GM18519 (cell line): Measurements from ENCODE around the gene RCL1.

Experiments used
- ATAC-seq: cut with Tn5 transposase; IDR thresholded peaks from one replicate; pipeline ENCODE4 v1.9.1; 2021; ENCODE audit warnings: mild to moderate bottlenecking, moderate library complexity; ENCODE audit not compliant: unreplicated experiment, low FRiP score

RCL1 gene

DNA sequence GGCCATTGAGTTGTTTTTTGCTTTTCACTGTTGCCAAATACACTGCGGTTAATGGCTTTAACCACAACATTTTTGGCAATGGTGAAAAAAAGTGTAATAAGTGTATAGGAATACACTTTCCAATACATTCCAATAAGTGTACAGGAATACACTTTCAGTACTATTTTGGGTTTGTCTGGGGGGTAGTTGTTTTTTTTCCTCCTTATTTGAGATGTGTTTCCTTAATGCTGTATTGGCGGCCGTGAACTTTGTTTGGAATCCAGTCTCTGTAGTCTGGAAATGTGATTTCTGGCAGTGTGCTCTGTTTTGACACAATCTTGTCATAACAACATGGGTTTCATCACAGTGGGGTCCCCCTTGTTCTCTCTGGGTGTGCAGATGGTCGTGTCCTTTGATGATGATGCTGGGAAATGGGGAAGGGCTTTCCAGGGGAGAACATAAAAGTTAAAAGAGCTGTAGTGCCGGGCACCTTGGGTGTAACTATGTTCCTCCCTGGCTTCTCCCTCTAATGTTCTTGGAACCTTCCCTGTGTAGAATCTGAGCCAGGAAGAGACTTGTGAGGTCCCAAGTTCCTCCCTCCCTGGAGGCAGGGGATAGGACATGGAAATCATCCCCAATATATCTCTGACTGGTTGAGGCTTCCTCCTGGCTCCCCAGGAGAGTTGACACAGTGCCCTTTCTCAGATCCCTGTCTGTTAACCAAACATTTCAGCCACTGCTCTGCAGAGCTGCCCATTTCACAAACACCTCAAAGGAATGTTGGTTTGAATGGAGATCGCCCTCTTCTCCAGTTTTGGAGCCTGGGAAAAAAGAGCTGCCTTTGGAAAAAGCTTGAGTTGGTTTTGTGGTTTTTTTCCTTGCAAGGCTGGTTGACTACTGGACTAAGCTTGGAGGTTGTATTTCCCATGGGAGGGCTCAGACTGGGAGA lies 44.8 kb downstream of the RCL1 start:
- ATAC-seq = no peak

DNA sequence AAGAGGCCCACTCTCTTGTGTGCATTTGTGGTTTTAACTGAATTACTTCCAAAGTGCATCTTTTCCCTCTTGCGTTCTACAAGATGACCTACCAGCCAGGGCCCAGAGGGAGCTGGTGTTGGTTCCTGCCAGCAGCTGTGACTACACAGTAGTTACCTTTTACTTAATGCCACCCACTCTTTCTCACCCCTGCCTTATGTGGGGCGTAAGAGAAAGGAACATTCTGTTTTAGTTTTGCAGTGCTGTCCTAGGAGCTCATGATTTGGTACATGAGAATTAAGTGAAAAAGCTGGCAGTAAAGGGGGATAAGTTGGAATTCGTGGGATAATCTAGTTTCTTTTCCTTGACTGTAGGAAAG lies 45.4 kb downstream of the RCL1 start:
- no peak for ATAC-seq

DNA sequence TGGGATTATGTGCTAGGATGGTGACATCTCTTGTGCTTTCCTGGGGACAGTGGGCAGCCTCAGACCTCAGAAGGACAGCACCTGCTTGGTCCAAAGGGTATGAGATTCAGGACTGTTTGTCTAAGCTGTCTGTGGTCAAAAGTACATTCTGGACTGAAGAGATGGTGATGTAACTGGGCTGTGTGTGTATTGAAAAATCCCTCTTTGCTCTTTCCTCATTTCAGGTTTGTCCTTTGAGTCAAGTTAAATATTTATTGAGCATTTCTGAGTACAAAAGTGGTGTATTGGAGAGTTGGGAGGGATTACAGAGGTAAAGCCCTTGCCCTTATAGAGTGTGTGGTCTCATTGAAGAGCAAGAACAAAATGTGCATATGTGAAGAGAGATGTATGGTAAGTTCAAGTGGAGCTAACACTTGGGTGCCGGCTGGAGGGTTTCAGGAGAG lies 46.7 kb downstream of the RCL1 start:
- ATAC-seq = no peak

DNA sequence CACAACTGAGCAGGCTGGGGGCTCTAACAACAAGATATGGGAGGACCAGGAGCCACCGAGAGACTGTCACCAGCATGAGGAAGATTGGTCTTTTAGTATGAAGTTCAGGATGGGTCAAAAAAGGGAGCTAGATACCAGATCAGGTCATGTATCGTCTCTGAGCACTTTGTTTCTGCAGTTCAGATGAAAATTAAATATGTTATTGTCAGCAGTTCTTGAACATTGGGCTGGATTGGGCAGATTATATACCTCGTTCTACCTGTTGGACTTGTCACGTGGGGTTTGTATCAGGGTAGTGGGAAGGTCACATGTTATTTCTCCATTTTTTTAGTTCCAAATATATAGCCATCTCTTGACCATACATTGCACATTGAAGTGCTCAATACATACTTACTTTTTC lies 47.3 kb downstream of the RCL1 start:
- no peak for ATAC-seq

DNA sequence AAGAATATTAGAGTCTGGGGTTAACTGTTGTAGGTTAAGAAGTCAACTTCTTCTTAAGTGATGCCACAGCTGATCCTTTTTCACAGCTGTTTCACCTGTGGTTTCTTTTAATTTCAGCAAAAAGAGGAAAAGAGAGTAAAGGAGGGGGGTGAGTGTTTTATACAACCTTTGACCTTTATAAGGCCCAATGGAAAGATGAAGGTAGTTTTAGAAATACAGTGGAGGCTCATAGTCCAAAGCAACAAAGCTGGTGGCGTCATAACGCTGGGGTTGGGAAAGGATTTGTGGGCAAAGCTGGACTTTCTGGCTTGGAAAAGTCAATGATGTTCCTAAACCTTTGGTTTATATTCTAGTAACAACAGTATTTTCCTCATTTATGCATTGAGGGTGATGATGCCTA lies 49.5 kb downstream of the RCL1 start:
- no peak for ATAC-seq

DNA sequence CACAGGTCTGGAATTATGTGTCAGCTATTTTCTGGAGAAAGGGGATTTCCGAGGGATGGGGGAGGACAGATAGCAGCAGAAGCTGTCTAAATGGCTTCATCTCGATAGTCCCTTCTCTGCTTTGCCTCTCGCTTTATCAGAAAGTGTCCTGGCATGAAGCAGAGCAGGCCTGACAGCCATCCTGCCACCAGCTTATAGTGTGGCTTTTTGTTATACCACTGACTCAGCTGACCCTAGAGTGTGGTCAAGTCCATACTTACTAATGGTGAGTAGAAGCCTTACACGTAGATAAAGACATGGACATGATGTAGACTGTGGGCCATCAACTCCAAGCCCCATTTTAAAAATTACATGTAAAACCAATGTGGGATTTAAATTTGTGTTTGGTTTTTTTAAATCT lies 50.0 kb downstream of the RCL1 start:
- no peak for ATAC-seq

DNA sequence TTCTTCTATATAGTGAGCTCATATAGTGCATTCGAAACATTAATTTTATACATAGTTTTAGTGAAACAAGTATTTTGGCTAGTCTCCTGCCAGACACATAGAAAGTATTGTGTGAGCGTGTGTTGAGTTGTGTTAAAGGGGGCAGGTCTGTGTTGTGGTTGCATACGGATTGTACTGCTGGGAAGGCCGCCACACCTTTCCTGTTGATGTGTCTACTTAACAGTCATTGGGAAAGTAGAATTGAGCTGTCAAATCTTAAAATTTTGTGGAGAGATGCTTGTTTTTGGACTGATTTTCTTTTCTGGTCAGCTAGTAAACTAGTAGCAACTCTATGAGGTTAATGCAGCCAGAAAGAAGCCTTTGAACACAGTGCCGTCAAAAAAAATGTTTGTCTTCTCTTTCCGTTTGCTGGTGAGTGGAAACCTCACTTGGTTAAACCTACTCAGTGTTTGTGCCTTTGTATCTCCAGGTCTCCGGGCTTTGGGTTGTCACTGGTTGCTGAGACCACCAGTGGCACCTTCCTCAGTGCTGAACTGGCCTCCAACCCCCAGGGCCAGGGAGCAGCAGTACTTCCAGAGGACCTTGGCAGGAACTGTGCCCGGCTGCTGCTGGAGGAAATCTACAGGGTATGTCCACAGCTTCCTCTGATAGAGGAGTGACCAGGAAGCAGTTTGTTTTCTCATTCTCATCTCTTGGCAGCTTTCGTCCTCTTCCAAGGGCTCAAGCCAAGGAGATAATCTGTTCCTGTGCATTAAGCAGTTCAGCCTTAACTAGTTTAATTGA lies 51.5 kb downstream of the RCL1 start:
- no peak for ATAC-seq

DNA sequence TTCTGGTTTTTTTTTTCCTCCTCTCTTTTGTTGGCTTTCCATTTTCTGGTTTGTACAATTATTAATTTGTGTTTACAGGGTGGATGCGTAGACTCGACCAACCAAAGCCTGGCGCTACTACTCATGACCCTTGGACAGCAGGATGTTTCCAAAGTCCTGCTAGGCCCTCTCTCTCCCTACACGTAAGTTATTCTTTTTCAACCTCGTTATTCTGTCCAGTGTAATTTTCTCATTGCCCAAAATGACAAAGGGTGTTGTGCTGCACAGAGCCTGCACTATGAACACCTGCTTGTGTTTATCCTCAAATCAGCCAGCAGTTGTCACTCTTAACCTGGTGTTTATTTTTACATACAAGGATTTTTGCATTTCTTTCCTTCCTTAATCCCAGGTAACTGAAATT lies 56.6 kb downstream of the RCL1 start:
- no peak for ATAC-seq

DNA sequence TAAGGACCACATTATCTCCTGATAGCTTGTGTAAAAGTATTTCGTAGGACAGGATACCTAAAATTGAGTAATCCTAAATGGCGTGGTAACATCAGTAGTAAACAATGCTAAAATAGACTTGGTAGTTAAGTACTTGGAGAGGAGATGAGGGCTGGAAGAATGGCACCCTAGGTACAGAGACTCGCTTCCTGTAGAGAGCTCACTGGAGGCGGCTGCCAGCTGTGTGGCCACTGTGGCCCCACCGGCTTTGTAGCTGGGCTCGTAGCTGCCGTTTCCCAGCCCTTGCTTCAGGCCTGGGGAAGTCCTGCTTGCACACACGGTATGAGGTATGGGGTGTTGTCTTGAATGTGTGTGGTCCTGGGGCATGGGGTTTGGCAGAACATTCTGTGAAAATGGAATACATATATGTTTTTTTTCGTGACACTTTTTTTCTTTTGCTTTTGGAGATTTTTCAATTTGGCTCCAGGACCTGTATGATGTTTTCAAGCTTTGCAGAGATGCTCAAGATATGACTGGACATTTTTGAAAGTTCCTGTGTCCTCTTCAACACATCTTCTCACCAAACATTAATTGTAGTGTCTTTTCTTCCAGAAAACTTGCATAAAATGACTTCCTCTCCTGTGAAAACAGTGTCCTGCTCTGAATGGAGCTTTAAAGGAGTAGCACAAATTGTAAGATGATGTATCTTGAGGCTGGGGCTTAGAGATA lies 58.0 kb downstream of the RCL1 start:
- ATAC-seq = no peak

DNA sequence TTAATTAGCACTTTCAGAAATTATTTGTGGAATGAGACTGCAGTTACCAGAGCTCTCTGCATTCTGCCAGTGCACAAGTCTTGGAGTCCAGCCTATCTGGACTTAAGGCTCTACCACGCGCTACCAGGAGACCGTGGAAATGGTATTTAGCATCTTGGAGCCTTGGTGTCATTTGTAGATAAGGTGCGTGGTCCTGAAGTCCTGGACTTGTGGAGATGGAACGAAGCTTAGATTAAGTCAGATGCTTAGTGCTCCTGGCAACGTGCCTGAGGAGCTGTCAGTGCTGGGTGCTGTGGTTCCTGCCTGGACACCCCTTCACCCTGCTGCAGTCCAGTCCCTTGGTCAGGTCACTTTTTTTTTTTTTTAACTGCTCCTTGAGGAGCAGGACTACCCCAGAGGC lies 59.7 kb downstream of the RCL1 start:
- no peak for ATAC-seq

DNA sequence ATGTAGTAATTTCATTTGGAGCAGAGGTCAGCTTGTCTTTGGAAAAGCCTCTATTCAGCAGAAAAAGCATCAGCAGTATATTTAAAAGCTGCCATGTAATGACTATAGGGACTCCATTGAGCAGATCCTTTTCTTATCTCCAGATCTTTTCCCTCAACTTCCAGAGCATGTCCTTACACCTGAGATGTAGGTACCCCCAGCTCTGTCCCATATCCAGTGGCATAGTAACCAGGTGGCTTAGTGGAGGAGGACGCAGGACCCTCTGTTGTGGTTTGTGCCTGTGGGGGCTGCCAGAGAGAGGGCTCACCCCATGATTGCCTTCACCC lies 61.5 kb downstream of the RCL1 start:
- no peak for ATAC-seq

DNA sequence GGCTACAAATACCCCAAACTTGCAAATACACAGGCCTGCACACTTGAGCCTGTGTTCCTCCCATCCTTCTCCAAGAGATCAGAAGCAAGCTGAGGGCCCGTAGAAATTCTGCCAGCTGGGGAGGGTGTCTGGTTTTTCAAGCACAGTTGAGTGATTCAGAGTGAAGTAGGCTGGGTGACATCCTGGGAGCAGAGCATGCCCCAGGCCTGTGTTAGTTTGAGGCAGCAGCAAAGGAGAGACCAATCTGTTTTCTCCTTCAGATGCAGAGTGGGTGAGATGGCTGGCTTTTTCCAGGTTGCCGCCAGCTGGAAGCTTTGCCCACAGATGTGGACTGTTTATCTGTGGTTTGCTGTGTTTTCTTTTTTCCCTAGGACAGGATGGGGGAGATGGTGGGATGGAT lies 63.1 kb downstream of the RCL1 start:
- no peak for ATAC-seq

DNA sequence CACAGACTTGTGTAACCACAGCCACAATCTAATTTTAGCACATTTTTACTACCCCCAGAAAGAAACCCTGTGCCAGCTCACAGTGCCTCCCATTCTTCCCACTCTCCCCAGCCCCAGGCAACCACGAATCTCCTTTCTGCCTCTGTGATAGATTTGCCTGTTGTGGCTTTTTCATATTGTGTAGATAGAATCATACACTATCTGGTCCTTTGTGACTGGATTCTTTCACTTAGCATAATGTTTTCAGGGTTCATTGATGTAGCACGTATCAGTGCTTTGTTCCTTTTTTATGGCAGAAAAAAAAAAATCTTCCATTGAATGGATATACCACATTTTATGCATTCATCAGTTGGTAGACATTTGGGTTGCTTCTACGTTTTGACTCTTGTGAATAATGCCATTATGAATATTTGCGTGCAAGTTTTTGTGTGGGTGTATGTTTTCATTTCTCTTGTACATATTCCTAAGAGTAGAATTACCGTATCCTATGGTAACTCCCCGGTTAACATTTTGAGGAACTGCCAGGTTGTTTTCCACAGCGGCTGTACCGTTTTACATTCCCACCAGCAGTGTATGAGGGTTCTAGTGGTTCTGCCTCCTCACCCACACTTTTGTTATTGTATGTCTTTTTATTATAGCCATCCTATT lies 64.5 kb downstream of the RCL1 start:
- ATAC-seq = no peak

DNA sequence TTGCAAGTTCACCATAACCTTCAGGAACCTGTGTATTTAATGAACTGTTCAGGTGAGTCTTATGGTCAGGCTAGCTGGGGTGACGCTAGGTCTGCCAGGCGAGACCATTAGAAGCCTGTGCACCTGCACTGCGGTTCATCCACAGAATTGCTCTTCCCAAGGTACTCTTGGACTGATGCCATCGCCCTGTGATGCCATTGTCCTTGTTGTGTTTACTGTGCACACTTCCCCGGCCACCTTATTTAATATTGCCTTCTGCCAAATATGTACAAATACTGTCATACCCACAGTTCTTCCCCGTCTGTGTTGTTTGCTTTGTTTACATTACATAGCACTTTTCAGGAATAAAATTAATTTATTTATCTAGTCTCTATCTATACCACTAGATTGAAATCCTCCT lies 66.3 kb downstream of the RCL1 start:
- ATAC-seq = no peak

DNA sequence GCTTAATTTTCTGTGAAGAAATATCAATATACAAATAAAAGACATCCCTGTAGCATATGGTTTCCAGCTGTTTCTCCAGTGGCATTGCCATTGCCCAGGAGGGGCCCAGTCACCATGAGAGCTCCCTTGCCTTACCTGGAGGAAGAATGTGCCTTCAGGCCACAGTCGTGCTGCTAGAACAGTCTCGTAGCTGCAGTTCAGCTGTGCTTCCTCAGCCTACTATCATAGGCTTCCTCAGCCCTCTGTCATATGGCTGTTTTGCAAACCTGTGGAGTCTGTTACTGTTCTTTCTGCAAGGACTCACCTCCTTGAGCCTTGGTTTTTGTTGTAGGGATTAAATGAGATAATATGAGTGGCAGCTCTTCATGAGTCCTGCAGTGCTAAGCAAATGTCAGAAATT lies 67.6 kb downstream of the RCL1 start:
- ATAC-seq = no peak

DNA sequence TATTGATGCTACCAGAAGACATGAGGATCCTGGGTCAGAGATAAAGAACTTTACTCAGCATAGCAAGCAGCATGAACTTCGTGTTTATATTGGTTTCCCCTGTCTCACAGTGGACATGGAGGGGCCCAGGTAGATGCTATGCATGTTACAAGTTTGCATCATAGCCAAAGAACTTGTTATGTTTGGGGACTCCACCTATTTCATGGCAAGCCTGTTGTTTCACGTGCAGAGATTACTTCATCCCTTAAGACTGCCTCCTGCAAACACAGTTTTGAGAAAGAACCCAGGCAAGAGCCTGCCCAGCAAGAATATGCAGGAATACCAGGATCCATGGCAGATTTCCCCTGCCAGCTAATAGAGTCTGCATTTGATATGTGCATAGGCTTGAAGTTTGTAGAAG lies 68.4 kb downstream of the RCL1 start:
- no peak for ATAC-seq

DNA sequence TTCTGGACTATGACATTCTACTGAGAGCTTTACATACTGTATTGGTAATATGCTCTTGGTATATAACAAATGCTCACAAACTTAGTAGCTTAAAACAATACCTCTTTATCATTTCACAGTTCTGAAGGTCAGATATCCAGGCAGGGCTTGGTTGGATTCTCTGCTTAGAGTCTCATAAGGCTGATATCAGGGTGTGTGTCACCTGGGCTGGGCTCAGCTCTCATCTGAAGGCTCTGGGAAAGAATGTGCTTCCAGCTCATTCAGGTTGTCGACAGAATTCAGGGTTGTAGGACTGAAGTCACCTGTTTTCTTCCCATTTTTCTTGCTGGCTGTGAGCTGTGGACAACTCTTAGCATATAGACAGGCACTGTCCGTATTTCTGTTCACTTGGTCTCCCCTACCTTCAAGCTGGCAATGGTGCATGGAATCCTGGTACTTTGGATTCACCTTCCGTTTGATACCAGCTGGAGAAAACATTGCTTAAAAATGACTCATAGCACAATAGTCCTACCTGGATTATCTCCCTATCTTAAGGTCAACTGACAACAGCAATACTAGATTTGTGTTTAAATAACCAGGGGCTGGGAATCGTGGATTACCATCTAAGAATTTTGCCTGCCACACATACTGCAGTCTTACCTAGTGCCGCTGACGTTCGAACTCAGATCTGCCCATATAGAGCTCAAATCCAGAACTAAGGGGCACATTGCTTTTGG lies 69.2 kb downstream of the RCL1 start:
- no peak for ATAC-seq

DNA sequence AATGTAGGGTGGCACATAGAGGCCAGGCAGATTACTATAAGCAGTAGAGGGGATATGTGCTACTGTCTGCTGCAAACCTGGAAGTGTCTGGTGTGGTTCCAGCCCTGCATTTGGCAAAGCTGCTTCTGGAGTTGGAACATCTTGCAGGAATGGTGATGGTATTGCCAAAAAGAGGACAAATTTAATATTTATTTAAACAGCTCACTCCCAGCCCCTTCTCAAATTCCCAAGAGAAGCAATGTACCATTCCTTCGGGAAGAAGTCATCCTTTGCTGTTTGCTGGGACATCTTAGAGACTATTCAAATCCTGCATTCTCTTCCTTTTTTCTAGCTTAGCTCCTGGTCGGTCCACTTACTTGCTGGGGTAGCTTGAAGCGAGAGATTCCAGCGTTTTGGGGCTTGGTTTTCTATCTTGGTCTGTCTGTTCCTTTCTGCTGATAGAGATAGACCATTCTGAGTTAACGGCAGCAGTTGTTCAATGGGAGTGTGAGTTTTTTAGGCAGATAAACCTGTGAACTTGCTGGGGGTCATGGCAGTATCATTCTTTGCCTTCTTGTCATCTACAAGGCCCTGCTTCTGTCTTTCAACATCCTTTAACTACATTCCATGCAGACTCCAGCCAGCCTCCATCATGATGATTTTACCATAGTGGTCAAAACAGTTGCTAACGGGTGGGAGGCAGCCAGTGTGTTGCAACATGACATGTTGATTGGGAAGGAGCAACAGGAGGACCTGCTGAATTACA lies 69.9 kb downstream of the RCL1 start:
- no peak for ATAC-seq

DNA sequence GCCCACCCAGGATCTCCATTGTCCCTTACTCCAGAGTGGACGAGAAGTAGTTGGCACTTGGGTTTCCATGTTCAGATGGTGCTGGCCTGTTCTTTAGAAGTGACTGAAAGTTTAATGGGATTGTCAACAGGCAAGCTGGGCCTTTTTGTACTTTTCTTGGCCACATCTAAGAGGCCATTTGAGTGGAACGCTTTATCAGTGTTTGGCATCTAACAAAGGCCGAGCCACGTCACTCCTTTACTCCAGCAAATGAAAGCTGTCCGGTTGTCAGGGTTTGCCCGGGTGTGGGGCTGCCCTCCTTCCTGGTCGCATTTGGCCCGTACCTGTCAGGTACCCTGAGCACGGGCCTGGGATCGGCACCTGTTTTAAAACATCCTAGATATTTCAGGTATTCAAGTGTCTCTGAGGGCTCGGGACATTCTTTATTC lies 71.5 kb downstream of the RCL1 start:
- ATAC-seq = no peak

DNA sequence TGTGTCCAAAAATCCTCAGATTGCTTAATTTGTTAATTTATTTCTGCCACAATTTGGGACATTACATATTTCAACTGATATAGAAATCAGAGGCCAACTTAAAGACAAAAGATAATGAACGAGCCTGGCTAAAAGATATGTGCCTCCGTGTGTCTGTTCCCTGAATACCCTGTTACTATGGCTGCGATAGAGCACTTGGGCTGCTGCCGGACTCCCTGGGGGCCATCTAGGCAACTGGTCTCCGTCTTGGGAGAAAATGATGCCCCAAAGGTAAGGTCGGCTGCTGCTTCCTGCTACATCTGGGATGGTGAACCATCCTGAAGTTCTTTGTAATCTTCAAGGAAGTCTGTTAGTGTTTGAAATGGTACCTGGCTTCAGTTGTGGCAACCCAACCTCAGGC lies 72.0 kb downstream of the RCL1 start:
- no peak for ATAC-seq
